ENCODE results near the gene ADGRG6. TPM values are rescaled to one million over a fixed set of nuclear protein-coding genes. Genes with fewer than 3 reads are reported as not detected.

The ADGRG6 gene
- total RNA-seq, 1 experiment from 2014 or later = 2.5 TPM

GRCh38 chr6:142356884-142357225 is 55.0 kb downstream of the ADGRG6 start:
- Histone ChIP-seq H3K23me2 (ENCODE audit: insufficient read length, low read depth, low read length, poor library complexity, severe bottlenecking) (no peaks in the 10 kb centered on the region), H4K20me1 (ENCODE audit: control insufficient read depth, insufficient read depth, insufficient read length) (no peaks in the 10 kb centered on the region), H2BK120ac (ENCODE audit: low read depth, low read length, poor library complexity, severe bottlenecking) (no peak overlapping the region), H2BK15ac (ENCODE audit: low read depth, low read length) (no peak overlapping the region), H3K79me1 (ENCODE audit: insufficient read depth, low read depth, low read length, poor library complexity, severe bottlenecking) (no peaks in the 10 kb centered on the region), H2BK20ac (ENCODE audit: low read depth, low read length, poor library complexity, severe bottlenecking) (no peak overlapping the region), H3K4me2 (ENCODE audit: insufficient read depth, insufficient read length, low read length) (no peak overlapping the region), H2BK12ac (ENCODE audit: insufficient read length, low read depth, low read length) (no peak overlapping the region), H3K9me3 (ENCODE audit: control insufficient read depth, low read depth, low read length) (no peaks in the 10 kb centered on the region), H3K4ac (ENCODE audit: low read depth, low read length) (no peak overlapping the region), H4K91ac (ENCODE audit: insufficient read length, low read depth, low read length) (no peak overlapping the region), H2AK5ac (ENCODE audit: insufficient read length, low read length) (no peak overlapping the region), H4K5ac (ENCODE audit: insufficient read length, low read depth, low read length) (no peak overlapping the region), H3T11ph (ENCODE audit: low read length) (no peak overlapping the region), H3K18ac (ENCODE audit: insufficient read length, low read depth, low read length) (no peak overlapping the region), H3K23ac (ENCODE audit: insufficient read length, low read depth, low read length) (no peak overlapping the region), H3K4me1 (ENCODE audit: insufficient read depth, low read length) (no peaks in the 10 kb centered on the region; the same call in 1 of the 2 replicates), H3K56ac (ENCODE audit: insufficient read length, low read depth, low read length) (no peak overlapping the region), H3K27ac (ENCODE audit: insufficient read length, low read depth, low read length) (no peak overlapping the region), H3K14ac (ENCODE audit: insufficient read depth, low read length) (no peak overlapping the region), H2AFZ (ENCODE audit: low read length) (no peak overlapping the region), H4K8ac (replicated peaks; ENCODE audit: insufficient read length, low read depth, low read length) (no peak overlapping the region), H3K9ac (ENCODE audit: extremely low read depth, insufficient read length, low read length) (no peak overlapping the region), H3K27me3 (ENCODE audit: insufficient read depth, low read length) (no peaks in the 10 kb centered on the region), H3K79me2 (ENCODE audit: insufficient read depth, low read length) (no peaks in the 10 kb centered on the region), H2BK5ac (ENCODE audit: insufficient read length, low read length) (no peak overlapping the region)
- DNase-seq = no peak
- Mint-ChIP-seq H3K27me3 (ENCODE audit: low read depth) (no peaks in the 10 kb centered on the region), H3K4me3 (no peak overlapping the region), H3K9me3 (no peaks in the 10 kb centered on the region; a peak in 1 of 5 replicates), H3K36me3 (ENCODE audit: insufficient read depth in 1 of 3, low read depth in 3 of 3) (no peaks in the 10 kb centered on the region), H3K4me1 (no peaks in the 10 kb centered on the region), H3K27ac (no peak overlapping the region)
- WGBS (ENCODE audit: extremely low coverage, insufficient read length, low lambda C conversion rate) = no CpG with 5 or more reads among the region's 1 CpG
- no peak for TF ChIP-seq CTCF (conservative IDR thresholded peaks at IDR 0.05)
